DND-41 (cell line): ENCODE measurements around the gene CNST.

Source experiments
- ATAC-seq: fragments of 200-7000 bp; cut with Tn5 transposase; 3 replicates; pipeline ENCODE4 v1.9.1; 2021; ENCODE audit warnings: low read depth; ENCODE audit not compliant: insufficient read depth
- DNase-seq: peaks from one replicate; pipeline ENCODE4 v3.0.0-alpha.2; 2020
- H2AFZ ChIP-seq: 2 replicates; pipeline ENCODE4 v1.6.0; 2012; ENCODE audit warnings: low read depth, low read length
- H3K27ac ChIP-seq: 2 replicates; pipeline ENCODE4 v1.5.1; 2012; ENCODE audit warnings: low read length, inconsistent platforms
- H3K27me3 ChIP-seq: fragments of 200-600 bp; sonication (generic); 2 replicates; pipeline ENCODE4 v1.6.0; 2012; ENCODE audit warnings: low read length, mild to moderate bottlenecking, inconsistent platforms; ENCODE audit not compliant: insufficient read depth, poor library complexity
- H3K36me3 ChIP-seq: 2 replicates; pipeline ENCODE4 v1.5.1; 2012; ENCODE audit warnings: low read length, inconsistent platforms; ENCODE audit not compliant: insufficient read depth
- H3K4me1 ChIP-seq: 2 replicates; pipeline ENCODE4 v1.5.1; 2012; ENCODE audit warnings: mild to moderate bottlenecking, low read length; ENCODE audit not compliant: insufficient read depth
- H3K4me2 ChIP-seq: 2 replicates; pipeline ENCODE4 v1.6.0; 2012; ENCODE audit warnings: mild to moderate bottlenecking, moderate library complexity, low read length, inconsistent platforms; ENCODE audit not compliant: insufficient read depth
- H3K4me3 ChIP-seq, 2 experiments: fragments of 200-600 bp in 1 of 2; shearing (Covaris generic) in 1 of 2; 2 replicates each; pipeline ENCODE4 v1.5.1; 2012 to 2016; ENCODE audit warnings: inconsistent platforms in 2 of 2, low read length in 2 of 2, mild to moderate bottlenecking in 2 of 2, low read depth in 1 of 2, moderate library complexity in 1 of 2
- H3K79me2 ChIP-seq: 2 replicates; pipeline ENCODE4 v1.6.0; 2012; ENCODE audit warnings: low read length, inconsistent platforms; ENCODE audit not compliant: insufficient read depth
- H3K9ac ChIP-seq: 2 replicates; pipeline ENCODE4 v1.6.0; 2012; ENCODE audit warnings: low read depth, mild to moderate bottlenecking, inconsistent platforms, low read length, moderate library complexity
- H3K9me3 ChIP-seq: 2 replicates; pipeline ENCODE4 v1.5.1; 2012; ENCODE audit warnings: low read length, moderate library complexity, mild to moderate bottlenecking, inconsistent platforms; ENCODE audit not compliant: insufficient read depth, severe bottlenecking
- H4K20me1 ChIP-seq: 2 replicates; pipeline ENCODE4 v1.6.0; 2012; ENCODE audit warnings: low read length; ENCODE audit not compliant: insufficient read depth
- EZH2 ChIP-seq: IDR thresholded peaks from 3 replicates; pipeline ENCODE4 v1.6.1; 2012; ENCODE audit warnings: borderline replicate concordance, low read depth, mild to moderate bottlenecking, moderate library complexity, low read length, inconsistent platforms; ENCODE audit not compliant: severe bottlenecking
- TF ChIP-seq, protein P1 (sequence below): IDR thresholded peaks from 2 replicates; pipeline ENCODE4 v1.5.1; 2012; ENCODE audit warnings: borderline replicate concordance, low read length, moderate library complexity, mild to moderate bottlenecking; ENCODE audit not compliant: poor library complexity, severe bottlenecking; ENCODE audit errors: extremely low read depth

Gene CNST

DNA sequence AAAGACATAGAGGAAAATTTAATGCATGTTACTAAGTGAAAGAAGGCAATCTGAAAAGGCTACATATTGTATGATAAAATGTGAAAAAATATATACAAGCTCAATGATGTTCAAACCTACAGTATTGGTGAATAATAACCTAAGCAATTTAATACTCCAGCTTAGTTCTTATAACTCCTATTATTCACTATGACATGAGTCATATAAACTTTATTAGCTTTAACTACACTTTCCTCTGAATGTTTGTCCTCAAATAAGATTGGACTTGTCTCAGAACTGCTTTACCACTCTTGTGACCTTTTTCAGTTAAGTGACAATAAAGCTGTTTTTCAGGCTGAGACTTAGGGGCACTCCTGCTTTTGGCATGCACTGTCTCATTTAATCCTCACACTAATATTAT, 50.9 kb downstream of the CNST start:
- DNase-seq (no peak), ATAC-seq (no peak)
- H3K27ac ChIP-seq = no peak overlapping the region
- no peaks in the 10 kb centered on the region for H4K20me1 ChIP-seq
- no peak overlapping the region for H3K4me3 ChIP-seq
- peaks cover 7% of the 10 kb centered on the region; the same call in 1 of the 2 replicates for H3K79me2 ChIP-seq
- no peak overlapping the region for H3K9ac ChIP-seq
- no peak overlapping the region for H2AFZ ChIP-seq
- peaks cover 15% of the 10 kb centered on the region for H3K36me3 ChIP-seq
- TF ChIP-seq EZH2 = no peak
- TF ChIP-seq, protein P1, sequence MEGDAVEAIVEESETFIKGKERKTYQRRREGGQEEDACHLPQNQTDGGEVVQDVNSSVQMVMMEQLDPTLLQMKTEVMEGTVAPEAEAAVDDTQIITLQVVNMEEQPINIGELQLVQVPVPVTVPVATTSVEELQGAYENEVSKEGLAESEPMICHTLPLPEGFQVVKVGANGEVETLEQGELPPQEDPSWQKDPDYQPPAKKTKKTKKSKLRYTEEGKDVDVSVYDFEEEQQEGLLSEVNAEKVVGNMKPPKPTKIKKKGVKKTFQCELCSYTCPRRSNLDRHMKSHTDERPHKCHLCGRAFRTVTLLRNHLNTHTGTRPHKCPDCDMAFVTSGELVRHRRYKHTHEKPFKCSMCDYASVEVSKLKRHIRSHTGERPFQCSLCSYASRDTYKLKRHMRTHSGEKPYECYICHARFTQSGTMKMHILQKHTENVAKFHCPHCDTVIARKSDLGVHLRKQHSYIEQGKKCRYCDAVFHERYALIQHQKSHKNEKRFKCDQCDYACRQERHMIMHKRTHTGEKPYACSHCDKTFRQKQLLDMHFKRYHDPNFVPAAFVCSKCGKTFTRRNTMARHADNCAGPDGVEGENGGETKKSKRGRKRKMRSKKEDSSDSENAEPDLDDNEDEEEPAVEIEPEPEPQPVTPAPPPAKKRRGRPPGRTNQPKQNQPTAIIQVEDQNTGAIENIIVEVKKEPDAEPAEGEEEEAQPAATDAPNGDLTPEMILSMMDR = no peak
- no peaks in the 10 kb centered on the region for H3K27me3 ChIP-seq
- no peak overlapping the region for H3K4me2 ChIP-seq
- H3K9me3 ChIP-seq = no peaks in the 10 kb centered on the region
- H3K4me1 ChIP-seq = no peaks in the 10 kb centered on the region

DNA sequence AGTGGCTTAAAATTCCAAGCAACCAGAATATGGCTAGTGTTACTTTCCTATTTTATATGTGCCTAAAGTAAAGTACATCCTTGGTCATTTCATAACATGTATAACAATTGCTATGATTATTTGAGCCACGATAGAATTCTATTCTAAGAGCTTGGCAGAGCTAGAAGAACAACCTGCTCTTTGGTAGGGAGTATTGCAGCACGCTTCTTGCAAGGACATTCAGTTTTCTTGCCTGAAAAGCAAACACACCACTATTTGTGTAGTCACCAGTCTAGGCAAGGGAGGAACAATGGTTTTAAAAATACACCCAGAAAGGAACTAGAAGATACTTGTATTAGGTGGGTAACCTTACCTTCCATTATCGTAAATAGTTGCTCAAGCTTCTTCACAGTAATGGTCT, 51.5 kb downstream of the CNST start:
- Histone ChIP-seq H3K27me3 (no peaks in the 10 kb centered on the region), H3K4me2 (no peak overlapping the region), H3K9me3 (no peaks in the 10 kb centered on the region), H3K4me3 (no peak overlapping the region), H3K79me2 (peaks cover 7% of the 10 kb centered on the region; the same call in 1 of the 2 replicates), H3K27ac (no peak overlapping the region), H4K20me1 (no peaks in the 10 kb centered on the region), H3K36me3 (peaks cover 19% of the 10 kb centered on the region), H3K4me1 (no peaks in the 10 kb centered on the region), H3K9ac (no peak overlapping the region), H2AFZ (no peak overlapping the region)
- ATAC-seq (no peak), DNase-seq (no peak)
- TF ChIP-seq, protein P1 = no peak
- TF ChIP-seq EZH2 = no peak

DNA sequence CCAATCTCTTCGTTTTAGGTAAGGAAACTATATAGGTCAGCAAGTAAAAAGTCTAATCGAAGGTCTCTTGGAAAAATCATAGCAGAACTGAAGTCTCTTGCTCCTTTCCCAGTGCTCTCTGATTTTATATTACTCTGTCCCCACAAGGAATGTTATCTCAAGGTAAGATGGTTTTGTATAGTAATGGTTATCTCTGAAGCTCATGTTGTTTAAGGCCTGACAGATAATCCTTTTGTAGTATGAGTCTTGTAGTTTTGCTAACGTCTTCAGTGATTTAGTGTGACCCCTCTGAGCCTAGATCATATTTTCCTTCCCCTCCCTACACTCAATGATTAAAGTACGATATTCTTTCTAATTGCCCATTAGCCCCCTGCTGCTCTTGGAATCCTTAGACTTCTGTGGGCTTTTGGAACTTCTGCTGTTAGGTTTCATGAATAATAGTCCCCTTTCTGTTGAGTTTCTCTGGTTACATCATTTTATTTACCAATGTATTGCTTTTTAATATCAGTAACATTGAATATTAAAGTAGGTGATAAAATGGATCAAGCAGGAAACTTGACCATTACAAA, 52.1 kb downstream of the CNST start:
- ATAC-seq = no peak
- peaks cover 7% of the 10 kb centered on the region; the same call in 1 of the 2 replicates for H3K79me2 ChIP-seq
- no peak overlapping the region for H3K4me2 ChIP-seq

More for the DNA sequence above, 52.1 kb downstream of the CNST start:
- Histone ChIP-seq H3K9ac (no peak overlapping the region), H3K4me3 (no peak overlapping the region), H3K4me1 (no peaks in the 10 kb centered on the region), H4K20me1 (no peaks in the 10 kb centered on the region), H3K27me3 (no peaks in the 10 kb centered on the region), H3K9me3 (no peaks in the 10 kb centered on the region), H3K27ac (no peak overlapping the region), H2AFZ (no peak overlapping the region), H3K36me3 (peaks cover 19% of the 10 kb centered on the region)
- no peak for DNase-seq
- TF ChIP-seq EZH2 = no peak
- TF ChIP-seq, protein P1 = no peak
